ACHN (cell line): ENCODE data around the gene NOL11.

Source experiments
- DNase-seq: peaks from one replicate; pipeline ENCODE4 v3.0.0-alpha.2; 2015
- in situ Hi-C: cut with HindIII; loops from 2 replicates; pipeline ENCODE4 v1.10.0; 2017; ENCODE audit warnings: low sequenced_read_pairs, low pct_ligation_motif_present, low pct_unique_long_range_greater_than_20kb

The NOL11 gene

DNA sequence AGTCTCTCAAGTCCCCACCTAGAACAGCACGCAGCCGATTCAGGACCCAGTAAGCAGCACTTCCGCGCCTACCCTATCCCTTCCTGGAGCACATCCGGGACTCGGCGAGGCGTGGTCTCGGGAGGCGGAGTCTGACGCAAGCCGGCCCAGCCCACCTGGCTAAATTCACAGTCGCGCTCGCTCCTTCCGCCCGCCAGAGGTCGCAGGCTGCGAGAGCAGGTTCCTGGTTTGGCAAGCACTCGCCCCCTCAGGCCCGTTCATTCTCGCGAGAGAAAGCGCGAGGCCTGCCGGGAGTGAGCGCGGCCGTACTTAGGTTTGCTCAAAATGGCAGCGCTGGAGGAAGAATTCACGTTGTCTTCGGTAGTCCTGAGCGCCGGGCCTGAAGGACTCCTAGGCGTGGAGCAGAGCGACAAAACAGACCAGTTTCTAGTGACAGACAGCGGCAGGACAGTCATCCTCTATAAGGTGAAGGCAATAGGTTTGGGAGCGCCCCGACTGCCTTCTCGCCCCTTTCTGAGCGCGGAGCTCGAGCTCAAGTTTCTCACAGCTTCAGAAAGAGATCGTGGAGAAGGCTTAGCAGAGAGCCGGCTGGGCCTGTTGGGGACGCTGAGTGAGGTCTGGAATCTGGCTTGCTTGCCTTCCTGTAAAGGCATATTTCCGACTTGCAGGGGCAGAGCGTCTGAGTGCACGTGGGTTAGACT is at the start of gene NOL11:
NOL11 (plus strand) TSS at position 313 of the 701 bp plus-strand sequence; CDS start at position 325, 12 bp downstream.
- DNase-seq, result peak; percentile 99
- in situ Hi-C loops, result no loop called here

DNA sequence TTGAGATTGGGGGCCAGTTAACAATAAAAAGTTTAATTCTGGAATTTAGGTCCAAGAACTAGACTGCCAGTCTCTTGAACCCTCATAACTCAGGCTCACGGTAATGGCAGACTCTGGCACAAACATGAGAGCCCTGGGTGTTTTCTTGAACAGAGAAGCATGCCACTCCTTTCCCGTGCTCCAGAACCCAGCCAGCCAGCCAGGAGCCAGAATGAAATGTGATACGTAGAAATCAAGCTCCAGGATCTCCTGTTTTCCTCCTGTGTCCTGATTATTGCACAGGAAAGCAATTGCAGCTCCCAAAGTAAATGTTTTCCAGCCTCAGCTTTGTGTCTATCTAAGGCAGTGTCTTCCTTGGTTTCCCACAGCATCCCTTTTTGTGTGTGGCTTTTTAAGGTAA is 46.2 kb upstream of the NOL11 start:
- in situ Hi-C loops, result no loop called here
- no peak for DNase-seq

DNA sequence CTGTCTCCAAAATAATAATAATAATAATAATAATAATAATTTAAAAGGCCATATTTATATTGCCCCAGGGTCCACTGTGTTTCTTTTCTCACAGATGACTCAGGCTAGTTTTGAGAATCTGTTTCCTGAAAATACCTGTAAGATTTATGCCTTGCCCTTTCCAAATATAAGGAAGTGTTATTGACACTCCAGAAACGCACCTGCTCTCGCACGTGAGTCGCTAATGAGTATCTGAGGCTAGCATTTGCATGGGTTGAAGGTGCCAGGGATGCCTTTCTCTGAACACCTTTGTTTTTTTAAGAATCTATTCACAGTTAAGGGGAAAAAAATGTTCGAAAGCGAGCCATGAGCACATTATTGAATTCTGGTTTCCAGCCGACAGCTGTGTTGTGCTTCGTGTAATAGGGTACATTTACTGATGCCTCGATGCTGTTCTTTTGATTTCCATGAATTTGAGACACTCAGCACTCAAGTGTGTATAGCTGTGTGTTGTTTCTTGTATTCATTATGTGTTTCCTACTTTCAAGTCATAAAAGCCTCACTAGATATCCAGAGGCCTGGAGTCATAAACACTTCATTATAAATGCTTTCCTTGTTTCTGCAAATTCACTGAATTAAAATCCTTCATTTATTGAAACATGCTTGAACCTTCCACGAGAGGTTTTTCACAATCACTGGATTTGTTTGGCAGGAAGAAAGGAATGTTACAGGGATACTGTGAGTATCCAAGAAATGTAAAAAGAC is 45.0 kb upstream of the NOL11 start:
- DNase-seq, result no peak
- in situ Hi-C loops, result no loop called here

GRCh38 chr17:67675481-67675880 is 42.3 kb upstream of the NOL11 start:
- no peak for DNase-seq
- in situ Hi-C loops, result no loop called here

DNA sequence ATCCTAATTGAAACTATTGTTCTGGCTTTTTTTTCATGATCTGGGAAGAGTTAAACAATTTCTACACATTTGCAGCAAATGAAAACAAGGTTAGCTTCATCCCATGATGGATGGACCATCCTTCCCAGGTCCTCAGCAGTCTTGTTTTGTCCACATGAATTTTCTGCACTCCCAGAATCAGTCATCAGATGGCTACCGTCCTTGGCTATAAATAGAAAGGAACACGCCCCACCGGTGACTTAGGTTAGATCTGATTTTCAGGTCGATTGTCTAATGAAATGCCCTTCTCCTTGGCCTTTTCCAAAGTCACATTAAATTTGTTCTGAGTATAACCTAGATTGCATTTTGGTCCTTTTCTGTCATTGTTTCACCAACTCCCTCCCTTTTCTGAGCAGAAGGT is 41.4 kb upstream of the NOL11 start:
- in situ Hi-C loops, result no loop called here
- DNase-seq, result no peak

- in situ Hi-C loops, result no loop called here
- no peak for DNase-seq
Measured at GRCh38 chr17:67678414-67678813, 39.3 kb upstream of the NOL11 start.

- DNase-seq, result no peak
- in situ Hi-C loops, result no loop called here
Measured at GRCh38 chr17:67679225-67679624, 38.5 kb upstream of the NOL11 start.

GRCh38 chr17:67679721-67680120 is 38.0 kb upstream of the NOL11 start:
- in situ Hi-C loops, result no loop called here
- DNase-seq, result no peak

- in situ Hi-C loops, result no loop called here
- DNase-seq, result no peak
Measured at GRCh38 chr17:67680445-67681224, 37.1 kb upstream of the NOL11 start.

GRCh38 chr17:67682196-67682595 is 35.5 kb upstream of the NOL11 start:
- no peak for DNase-seq
- in situ Hi-C loops, result no loop called here

DNA sequence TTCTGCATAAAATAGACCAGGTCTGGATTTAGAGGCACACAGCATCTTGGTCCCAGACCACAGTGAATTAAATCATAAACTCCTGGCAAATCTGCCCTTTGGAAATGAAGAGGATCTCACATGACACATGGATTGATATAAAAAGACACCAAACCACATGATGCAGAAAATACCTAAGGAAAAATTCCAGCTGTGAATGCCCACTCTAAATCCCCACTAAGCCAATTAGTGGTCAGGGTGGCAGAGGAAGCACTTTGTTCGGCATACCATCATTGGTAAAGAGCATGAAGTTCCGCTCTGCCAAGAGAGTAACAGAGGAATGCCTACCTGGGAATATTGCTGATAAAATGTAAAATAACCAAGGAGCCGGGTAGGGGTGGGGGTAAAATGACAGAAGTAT is 32.4 kb upstream of the NOL11 start:
- no peak for DNase-seq
- in situ Hi-C loops, result no loop called here

DNA sequence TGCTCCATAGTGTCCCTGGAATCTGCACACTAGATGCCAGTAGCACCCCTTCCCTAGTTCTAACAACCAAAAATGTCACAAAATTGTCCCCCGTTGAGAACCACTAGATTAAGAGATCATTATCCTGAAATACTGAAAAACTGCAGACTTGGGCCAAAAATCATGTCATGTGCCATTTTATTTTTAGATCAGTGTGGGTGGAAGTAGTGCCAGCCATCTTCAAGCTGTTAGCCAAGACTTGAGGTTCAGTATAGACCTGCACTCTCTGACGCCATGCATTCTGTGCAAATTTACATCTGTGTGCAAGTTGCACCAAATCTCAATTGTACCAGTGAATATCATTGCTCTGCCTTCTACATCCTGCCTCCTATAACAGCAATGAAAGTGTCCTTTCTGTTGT is 31.5 kb upstream of the NOL11 start:
- in situ Hi-C loops, result no loop called here
- DNase-seq, result no peak

DNA sequence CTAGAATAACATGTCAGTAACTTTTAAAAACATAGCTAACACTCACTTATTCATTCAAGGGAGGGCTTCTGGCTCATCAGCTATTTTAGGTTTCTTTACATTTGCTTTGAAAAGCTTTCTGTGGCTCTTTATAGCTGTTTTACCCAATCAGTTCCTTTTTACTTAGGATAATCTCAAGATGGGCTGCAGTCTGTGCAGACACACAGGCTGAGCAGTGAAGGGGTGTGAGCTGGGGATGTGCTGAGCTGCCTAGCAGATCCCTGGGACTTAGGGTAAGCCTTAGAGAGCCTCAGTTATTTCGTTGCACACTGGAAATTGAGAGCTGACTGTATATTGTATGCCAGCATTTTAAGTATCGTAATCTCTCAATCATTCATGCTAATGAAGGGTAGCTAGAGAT is 30.2 kb upstream of the NOL11 start:
- in situ Hi-C loops, result no loop called here
- no peak for DNase-seq

DNA sequence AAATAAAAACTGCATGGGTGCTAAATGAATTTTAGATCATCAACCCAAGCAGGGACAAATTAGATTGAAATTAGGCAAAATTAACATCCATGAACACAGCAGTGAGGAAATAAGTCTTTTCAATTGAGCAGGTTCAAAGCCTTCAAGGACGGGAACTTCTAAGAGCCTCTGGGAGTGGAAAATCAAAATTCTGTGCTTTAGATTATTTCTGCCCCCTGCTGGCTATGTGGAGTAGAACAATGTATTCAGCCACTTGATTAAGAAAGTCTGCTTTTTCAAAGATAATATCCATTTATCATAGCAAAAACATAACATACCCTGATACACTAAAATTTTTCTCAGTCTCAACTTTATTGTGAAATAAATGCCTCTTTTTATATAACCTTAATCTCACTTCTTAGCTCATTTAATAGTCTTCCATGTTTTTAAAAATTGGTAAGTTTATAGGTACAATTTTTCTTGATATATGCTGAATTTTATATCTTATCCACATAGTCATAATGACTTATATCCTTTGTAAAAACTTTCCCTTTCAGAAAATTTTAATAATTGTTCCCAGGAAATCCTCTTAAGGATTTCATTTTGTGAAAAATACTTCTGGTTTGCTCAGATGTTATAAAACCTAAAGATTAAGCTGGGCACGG is 28.1 kb upstream of the NOL11 start:
- in situ Hi-C loops, result no loop called here
- peak; percentile 63 for DNase-seq

- DNase-seq, result no peak
Measured at GRCh38 chr17:67693811-67694210, 23.9 kb upstream of the NOL11 start.

DNA sequence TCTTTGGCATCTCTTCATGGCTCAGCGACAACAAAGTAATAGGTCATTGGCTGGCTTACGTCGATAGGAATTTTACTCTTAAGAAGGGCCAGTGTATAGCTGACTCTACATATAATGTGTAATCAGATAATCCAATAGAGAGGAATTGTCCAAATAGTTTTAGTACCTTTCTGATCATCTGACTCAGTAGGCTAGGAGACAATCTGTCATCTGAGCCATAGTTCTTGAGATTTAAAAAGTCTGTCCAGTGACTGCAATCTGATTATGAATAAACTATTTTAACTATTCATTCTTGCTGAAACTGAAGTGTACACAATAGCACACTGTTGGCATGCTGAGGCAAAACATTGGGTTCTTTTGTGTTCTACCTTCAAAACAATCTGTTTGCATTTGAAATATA is 21.4 kb upstream of the NOL11 start:
- in situ Hi-C loops, result no loop called here
- no peak for DNase-seq

More at GRCh38 chr17:67693811-67694210, 23.9 kb upstream of the NOL11 start:
- in situ Hi-C loops, result no loop called here

GRCh38 chr17:67696853-67697498 is 20.8 kb upstream of the NOL11 start:
- in situ Hi-C loops, result no loop called here
- no peak for DNase-seq

- in situ Hi-C loops, result no loop called here
- no peak for DNase-seq
Measured at GRCh38 chr17:67700037-67700724, 17.6 kb upstream of the NOL11 start.
